Kidney epithelial cell (primary cell): ENCODE results near the gene MAN1B1. TPM values are rescaled to one million over a fixed set of nuclear protein-coding genes. Genes with fewer than 3 reads are reported as not detected.

Source experiments
- DNase-seq: peaks from one replicate; pipeline ENCODE4 v3.0.0-alpha.2; 2010; ENCODE audit warnings: low read depth
- H3K27me3 ChIP-seq: 2 replicates; pipeline ENCODE4 v1.6.0; 2011; ENCODE audit warnings: low read length; ENCODE audit not compliant: control insufficient read depth, insufficient read depth
- H3K36me3 ChIP-seq: 2 replicates; pipeline ENCODE4 v1.5.1; 2011; ENCODE audit warnings: low read length; ENCODE audit not compliant: control insufficient read depth, insufficient read depth
- H3K4me3 ChIP-seq: 2 replicates; pipeline ENCODE4 v1.5.1; 2011; ENCODE audit warnings: low read depth, mild to moderate bottlenecking, control low read depth, low read length
- total RNA-seq: library from RNA; depleted of rRNA; stranded (reverse); fragments of >200 nt; gene quantifications from 2 replicates; pipeline ENCODE4 v1.2.3, GENCODE V29; 2015
- TF ChIP-seq, protein P1 (sequence below): IDR thresholded peaks from 2 replicates; pipeline ENCODE4 v1.5.1; 2011; ENCODE audit warnings: mild to moderate bottlenecking, moderate library complexity, low read length, control low read depth, inconsistent platforms; ENCODE audit not compliant: insufficient read depth, poor library complexity, severe bottlenecking

The MAN1B1 gene
- total RNA-seq, 1 donor from 2014 or later = 76.8 TPM

DNA sequence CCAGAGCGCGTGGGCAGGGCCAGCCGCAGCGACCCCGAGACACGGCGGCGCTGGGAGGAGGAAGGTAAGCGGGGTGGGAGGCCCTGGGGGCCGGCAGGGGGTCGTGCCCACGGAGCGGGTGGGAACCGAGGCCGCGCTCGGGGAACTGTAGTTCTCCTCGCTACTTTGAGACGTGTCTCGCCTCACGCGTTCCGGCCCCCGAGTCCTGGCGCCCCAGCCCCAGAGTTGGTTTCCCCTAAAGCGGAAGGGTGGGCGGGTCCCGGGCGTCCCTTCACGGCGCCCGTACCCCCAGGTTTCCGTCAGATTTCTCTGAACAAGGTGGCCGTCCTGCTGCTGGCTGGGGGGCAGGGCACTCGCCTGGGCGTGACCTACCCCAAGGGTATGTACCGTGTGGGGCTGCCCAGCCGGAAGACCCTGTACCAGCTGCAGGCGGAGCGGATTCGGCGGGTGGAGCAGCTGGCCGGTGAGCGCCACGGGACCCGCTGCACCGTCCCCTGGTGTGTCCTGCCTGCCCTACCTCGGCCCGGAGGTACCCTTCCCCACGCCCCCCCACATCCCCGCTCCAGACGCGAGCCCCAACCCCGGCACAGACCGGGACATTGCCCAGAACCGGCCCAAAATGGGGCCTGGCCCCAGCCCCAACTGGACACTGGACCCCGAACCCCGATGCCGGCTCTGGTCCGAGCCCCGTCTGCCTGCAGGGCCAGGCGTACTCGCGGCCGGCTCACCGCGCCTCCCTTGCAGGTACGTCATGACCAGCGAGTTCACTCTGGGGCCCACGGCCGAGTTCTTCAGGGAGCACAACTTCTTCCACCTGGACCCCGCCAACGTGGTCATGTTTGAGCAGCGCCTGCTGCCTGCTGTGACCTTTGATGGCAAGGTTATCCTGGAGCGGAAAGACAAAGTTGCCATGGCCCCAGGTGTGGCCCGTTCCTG is 8.8 kb upstream of the MAN1B1 start:
- H3K27me3 ChIP-seq = peaks cover 6% of the 10 kb centered on the region
- H3K4me3 ChIP-seq = peak overlapping the region; percentile 68
- peaks cover 4% of the 10 kb centered on the region for H3K36me3 ChIP-seq
- DNase-seq = no peak
- TF ChIP-seq, protein P1, sequence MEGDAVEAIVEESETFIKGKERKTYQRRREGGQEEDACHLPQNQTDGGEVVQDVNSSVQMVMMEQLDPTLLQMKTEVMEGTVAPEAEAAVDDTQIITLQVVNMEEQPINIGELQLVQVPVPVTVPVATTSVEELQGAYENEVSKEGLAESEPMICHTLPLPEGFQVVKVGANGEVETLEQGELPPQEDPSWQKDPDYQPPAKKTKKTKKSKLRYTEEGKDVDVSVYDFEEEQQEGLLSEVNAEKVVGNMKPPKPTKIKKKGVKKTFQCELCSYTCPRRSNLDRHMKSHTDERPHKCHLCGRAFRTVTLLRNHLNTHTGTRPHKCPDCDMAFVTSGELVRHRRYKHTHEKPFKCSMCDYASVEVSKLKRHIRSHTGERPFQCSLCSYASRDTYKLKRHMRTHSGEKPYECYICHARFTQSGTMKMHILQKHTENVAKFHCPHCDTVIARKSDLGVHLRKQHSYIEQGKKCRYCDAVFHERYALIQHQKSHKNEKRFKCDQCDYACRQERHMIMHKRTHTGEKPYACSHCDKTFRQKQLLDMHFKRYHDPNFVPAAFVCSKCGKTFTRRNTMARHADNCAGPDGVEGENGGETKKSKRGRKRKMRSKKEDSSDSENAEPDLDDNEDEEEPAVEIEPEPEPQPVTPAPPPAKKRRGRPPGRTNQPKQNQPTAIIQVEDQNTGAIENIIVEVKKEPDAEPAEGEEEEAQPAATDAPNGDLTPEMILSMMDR = no peak

DNA sequence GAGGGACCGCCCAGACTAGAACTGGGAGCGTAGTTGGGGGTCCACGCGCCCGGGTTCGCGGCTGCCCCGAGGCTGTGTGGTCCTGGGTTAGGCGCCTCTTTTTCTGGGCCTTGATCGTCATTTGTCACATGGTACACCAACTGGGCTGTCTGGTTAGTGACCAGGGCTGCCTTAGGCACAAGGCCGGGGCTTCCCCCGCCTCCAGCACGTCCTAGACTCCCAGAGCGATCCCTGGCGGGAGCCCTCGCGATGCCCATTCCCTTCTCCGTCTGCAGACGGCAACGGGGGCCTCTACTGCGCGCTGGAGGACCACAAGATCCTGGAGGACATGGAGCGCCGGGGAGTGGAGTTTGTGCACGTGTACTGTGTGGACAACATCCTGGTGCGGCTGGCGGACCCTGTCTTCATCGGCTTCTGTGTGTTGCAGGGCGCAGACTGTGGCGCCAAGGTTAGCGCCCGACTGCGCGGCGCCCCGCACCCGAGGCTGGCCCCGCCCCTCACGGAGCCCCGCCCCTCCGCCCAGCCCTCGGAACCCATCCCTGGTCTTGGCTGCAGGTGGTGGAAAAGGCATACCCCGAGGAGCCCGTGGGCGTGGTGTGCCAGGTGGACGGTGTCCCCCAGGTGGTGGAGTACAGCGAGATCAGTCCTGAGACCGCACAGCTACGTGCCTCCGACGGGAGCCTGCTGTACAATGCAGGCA is 7.9 kb upstream of the MAN1B1 start:
- H3K4me3 ChIP-seq = peak overlapping the region; percentile 68

DNA sequence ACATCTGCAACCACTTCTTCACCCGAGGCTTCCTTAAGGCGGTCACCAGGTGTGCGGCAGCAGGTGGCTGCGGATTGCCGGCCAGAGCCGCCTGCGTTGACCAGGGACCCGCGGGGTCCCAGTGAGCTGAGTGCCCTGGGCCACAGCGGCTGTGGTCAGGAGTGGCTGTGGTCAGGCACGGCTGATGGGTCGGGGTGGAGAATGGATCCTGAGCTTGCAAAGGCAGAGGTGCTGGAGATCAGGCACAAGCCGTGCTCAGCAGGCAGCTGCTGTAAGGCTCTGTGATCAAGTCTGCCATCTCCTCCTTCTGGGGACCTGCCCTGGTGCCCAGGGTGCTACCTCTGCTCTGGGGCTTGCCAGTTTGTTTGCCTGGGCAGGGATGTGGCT is 7.4 kb upstream of the MAN1B1 start:
- peaks cover 6% of the 10 kb centered on the region for H3K27me3 ChIP-seq
- TF ChIP-seq, protein P1 = no peak
- H3K4me3 ChIP-seq = no peak overlapping the region
- peaks cover 4% of the 10 kb centered on the region for H3K36me3 ChIP-seq
- DNase-seq = no peak

More for the DNA sequence above, 7.9 kb upstream of the MAN1B1 start:
- H3K36me3 ChIP-seq = peaks cover 4% of the 10 kb centered on the region
- TF ChIP-seq, protein P1 = no peak
- DNase-seq = no peak
- peaks cover 6% of the 10 kb centered on the region for H3K27me3 ChIP-seq

DNA sequence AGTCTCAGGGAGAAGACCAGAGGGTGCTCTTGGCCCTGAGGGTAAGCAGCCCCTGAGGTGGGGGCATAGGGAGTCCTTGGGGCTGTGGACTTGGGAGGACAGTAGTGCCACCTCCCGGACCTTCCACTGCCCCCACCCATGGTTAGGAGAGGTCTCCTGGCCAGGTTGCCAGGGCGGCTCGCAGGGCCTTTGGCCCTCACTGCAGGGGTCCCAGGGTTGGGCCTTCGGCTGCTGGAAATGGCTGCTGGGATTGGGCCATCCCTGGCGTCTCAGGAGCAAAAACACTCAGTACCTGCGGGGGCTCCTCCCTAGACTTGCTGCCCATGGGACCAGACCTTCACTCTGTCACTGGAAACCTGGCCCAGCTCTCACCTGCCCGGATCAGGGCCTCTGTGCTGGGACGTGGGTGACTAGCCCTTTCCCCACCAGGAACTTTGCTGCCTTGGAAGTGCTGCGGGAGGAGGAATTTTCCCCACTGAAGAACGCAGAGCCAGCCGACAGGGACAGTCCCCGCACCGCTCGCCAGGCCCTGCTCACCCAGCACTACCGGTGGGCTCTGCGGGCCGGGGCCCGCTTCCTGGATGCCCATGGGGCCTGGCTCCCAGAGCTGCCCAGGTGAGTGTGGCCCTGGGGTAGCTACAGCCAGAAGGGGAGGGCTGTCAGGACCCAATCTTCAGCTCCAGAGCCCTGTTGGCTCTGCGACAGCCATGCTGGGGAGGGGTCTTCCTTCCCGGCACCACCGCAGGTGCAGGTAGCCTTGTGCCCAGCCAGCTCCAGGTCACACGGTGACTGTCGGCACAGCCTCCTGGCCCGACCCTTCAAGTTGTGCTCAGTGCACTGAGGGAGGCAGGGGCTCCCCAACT is 6.3 kb upstream of the MAN1B1 start:
- TF ChIP-seq, protein P1 = no peak

DNA sequence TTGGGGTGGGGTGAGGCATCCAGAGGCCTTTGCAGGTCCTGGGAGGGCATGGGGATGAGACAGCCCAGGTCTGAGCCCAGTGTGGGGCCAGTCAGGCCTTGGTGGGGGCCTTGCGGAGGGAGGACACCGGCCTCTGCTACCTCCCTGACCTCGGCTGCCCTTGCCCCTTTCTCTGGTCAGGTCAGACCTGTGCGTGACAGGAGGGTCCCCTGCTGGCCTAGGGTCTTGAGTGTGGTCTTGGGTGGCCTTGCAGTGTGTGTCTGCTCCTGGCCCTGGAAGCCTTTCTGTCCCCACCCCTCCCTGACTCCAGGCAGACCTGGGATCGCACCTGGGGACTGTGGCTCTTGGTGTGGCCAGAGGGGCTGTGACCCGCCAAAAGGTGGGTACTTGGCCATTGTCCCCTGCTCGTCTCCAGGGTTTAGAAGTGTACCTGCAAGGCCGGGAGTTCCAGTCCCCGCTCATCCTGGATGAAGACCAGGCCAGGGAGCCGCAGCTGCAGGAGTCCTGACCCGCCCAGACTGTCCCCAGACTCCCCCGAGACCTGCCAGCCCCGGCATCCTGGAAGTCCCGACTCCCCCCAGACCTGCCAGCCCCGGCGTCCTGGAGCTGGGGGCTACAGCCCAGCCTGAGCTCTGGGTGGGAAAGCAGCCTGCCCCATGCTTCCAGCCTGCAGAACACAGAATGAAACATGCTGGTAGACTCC is 4.4 kb upstream of the MAN1B1 start:
- TF ChIP-seq, protein P1 = no peak
- no peak overlapping the region for H3K4me3 ChIP-seq
- no peak for DNase-seq
- H3K36me3 ChIP-seq = peaks cover 4% of the 10 kb centered on the region
- peaks cover 6% of the 10 kb centered on the region for H3K27me3 ChIP-seq

More for the DNA sequence above, 6.3 kb upstream of the MAN1B1 start:
- no peak overlapping the region for H3K4me3 ChIP-seq
- H3K27me3 ChIP-seq = peaks cover 6% of the 10 kb centered on the region
- H3K36me3 ChIP-seq = peaks cover 4% of the 10 kb centered on the region
- DNase-seq = no peak
